ENCODE data around the gene FBXL14. TPM values are rescaled to one million over a fixed set of nuclear protein-coding genes. Genes with fewer than 3 reads are reported as not detected.

The FBXL14 gene
- total and polyA plus RNA-seq, 4 donors, result 4.4 to 23.0 (median 13.1) TPM

DNA sequence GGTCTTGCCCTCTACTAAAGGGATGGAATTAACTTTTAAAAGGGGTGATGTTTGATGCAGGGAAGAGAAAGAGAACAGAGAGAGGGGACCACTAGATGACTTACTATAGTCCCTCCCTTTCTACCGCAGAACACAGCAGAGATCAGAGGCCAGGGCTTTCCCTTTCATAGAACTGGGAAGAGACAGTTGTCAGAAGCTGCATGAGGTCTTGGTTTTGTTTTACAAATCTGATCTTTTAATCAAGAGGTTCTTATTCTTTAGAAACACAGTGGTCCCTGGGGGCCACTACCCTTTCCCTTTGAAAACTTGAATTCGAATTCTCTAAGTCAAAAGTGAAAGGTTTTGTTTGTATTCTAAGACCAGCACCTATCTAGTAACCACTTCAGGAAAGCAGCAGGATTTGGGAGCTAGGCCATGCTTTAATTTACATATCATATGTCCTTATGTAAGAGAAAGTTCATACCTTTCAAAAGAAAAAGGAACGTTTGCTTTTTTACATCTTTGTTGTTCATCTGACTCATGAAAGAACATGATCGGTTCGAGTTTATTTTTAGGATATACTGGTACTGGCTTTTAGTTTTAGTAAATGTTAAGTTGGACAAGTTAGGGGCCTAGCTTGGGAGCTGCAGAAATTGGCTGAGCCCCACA lies 6.3 kb downstream of the FBXL14 start:
- WGBS, 2 donors, result 53 to 62% methylated on average over 5 of the region's 5 CpGs
- peaks cover 6 to 38% (median 23%) of the 10 kb centered on the region in 5 donors for H3K4me1 ChIP-seq (ENCODE audit: control insufficient read depth in 5 of 5, insufficient read depth in 5 of 5, low read length in 5 of 5)

DNA sequence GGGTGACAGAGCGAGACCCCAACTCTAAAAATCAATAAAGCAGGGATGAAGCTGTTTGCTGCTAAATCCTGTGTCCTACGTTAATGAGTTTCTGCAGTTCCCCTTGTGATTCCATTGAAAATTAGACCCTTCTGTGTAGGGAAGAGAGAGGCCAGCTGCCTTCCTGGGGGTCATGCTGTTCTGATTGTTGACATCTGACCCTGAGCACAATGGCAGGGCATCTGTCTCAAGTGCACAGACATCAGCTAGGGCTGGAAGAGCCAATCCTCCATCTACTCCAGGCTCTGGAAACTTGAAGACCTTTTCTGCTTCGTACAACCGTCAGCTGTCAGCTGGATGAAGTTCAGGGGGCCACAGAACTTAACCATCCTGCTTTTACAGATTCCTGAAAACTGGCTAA lies 10.1 kb downstream of the FBXL14 start:
- Histone ChIP-seq H3K36me3 (ENCODE audit: control insufficient read depth in 4 of 4, insufficient read depth in 4 of 4, low read length in 4 of 4) (peaks cover 0 to 6% (median under 1%) of the 10 kb centered on the region in 4 donors), H3K4me3 (no peak overlapping the region), H3K9me3 (ENCODE audit: control insufficient read depth in 4 of 4, insufficient read depth in 3 of 4, low read length in 3 of 4) (no peaks in the 10 kb centered on the region), H3K27ac (ENCODE audit: low read depth in 1 of 2, low read length in 1 of 2) (no peak overlapping the region), H3K9ac (ENCODE audit: insufficient read depth in 1 of 2, low read length in 2 of 2) (no peak overlapping the region), H3K4me1 (ENCODE audit: control insufficient read depth in 5 of 5, insufficient read depth in 5 of 5, low read length in 5 of 5) (peaks cover 0 to 13% (median 5%) of the 10 kb centered on the region in 5 donors), H3K27me3 (ENCODE audit: control insufficient read depth in 3 of 3, insufficient read depth in 3 of 3, low read length in 2 of 3) (no peaks in the 10 kb centered on the region)
- ATAC-seq (ENCODE audit: insufficient read depth, low FRiP score), result no peak
- WGBS, 2 donors, result 89 to 94% methylated on average over 4 of the region's 4 CpGs
- DNase-seq, result no peak
- TF ChIP-seq, protein P1, sequence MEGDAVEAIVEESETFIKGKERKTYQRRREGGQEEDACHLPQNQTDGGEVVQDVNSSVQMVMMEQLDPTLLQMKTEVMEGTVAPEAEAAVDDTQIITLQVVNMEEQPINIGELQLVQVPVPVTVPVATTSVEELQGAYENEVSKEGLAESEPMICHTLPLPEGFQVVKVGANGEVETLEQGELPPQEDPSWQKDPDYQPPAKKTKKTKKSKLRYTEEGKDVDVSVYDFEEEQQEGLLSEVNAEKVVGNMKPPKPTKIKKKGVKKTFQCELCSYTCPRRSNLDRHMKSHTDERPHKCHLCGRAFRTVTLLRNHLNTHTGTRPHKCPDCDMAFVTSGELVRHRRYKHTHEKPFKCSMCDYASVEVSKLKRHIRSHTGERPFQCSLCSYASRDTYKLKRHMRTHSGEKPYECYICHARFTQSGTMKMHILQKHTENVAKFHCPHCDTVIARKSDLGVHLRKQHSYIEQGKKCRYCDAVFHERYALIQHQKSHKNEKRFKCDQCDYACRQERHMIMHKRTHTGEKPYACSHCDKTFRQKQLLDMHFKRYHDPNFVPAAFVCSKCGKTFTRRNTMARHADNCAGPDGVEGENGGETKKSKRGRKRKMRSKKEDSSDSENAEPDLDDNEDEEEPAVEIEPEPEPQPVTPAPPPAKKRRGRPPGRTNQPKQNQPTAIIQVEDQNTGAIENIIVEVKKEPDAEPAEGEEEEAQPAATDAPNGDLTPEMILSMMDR (IDR thresholded peaks at IDR 0.05; ENCODE audit: control extremely low read depth, extremely low read depth), result no peak

More for the DNA sequence above, 6.3 kb downstream of the FBXL14 start:
- H3K9me3 ChIP-seq (ENCODE audit: control insufficient read depth in 4 of 4, insufficient read depth in 3 of 4, low read length in 3 of 4), result no peaks in the 10 kb centered on the region
- H3K9ac ChIP-seq (ENCODE audit: insufficient read depth in 1 of 2, low read length in 2 of 2), result peak overlapping the region in 1 of 2 donors; percentile 53
- DNase-seq, result no peak
- no peak overlapping the region for H3K4me3 ChIP-seq
- no peak for ATAC-seq (ENCODE audit: insufficient read depth, low FRiP score)
- H3K27ac ChIP-seq (ENCODE audit: low read depth in 1 of 2, low read length in 1 of 2), result no peak overlapping the region
- no peaks in the 10 kb centered on the region for H3K27me3 ChIP-seq (ENCODE audit: control insufficient read depth in 3 of 3, insufficient read depth in 3 of 3, low read length in 2 of 3)
- H3K36me3 ChIP-seq (ENCODE audit: control insufficient read depth in 4 of 4, insufficient read depth in 4 of 4, low read length in 4 of 4), result peaks cover 0 to 6% (median 3%) of the 10 kb centered on the region in 4 donors
- TF ChIP-seq, protein P1 (IDR thresholded peaks at IDR 0.05; ENCODE audit: control extremely low read depth, extremely low read depth), result no peak

DNA sequence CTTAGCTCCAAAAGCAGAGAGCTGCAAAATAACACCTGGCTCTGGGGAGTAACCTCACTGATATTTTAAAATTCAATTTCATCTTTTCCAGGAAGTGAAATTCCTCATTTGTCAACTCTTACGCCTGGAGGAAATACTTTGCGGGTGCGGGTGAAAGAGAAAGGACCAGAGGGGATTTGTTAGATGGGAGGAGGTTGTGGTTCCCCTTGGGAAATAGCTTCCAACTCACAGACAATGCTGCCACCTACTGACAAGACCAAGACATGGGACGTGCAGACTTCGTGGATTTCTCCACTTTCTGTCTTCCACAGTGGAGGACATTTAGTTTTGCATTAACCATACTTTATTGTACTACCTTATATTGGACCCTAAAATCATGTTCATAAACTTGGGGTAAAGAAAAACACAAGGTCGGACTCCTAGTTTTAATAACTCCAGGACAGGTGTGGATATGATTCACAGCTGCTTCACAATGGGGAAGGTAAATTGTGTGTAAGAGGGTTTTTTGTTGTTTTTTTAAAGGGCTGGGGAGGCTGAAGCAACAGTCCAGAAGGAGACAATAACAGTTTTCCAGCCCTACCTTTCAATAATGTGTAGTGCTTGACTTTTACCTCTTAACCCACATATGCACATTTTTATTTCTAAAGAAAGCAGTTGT lies 10.8 kb downstream of the FBXL14 start:
- Histone ChIP-seq H3K27me3 (ENCODE audit: control insufficient read depth in 3 of 3, insufficient read depth in 3 of 3, low read length in 2 of 3) (no peaks in the 10 kb centered on the region), H3K4me1 (ENCODE audit: control insufficient read depth in 5 of 5, insufficient read depth in 5 of 5, low read length in 5 of 5) (peaks cover 0 to 10% (median 4%) of the 10 kb centered on the region in 5 donors), H3K4me3 (no peak overlapping the region), H3K36me3 (ENCODE audit: control insufficient read depth in 4 of 4, insufficient read depth in 4 of 4, low read length in 4 of 4) (peaks cover 0 to 6% (median under 1%) of the 10 kb centered on the region in 4 donors), H3K27ac (ENCODE audit: low read depth in 1 of 2, low read length in 1 of 2) (no peak overlapping the region), H3K9ac (ENCODE audit: insufficient read depth in 1 of 2, low read length in 2 of 2) (no peak overlapping the region), H3K9me3 (ENCODE audit: control insufficient read depth in 4 of 4, insufficient read depth in 3 of 4, low read length in 3 of 4) (no peaks in the 10 kb centered on the region)
- TF ChIP-seq, protein P1 (IDR thresholded peaks at IDR 0.05; ENCODE audit: control extremely low read depth, extremely low read depth), result peak; percentile 87
- peak; percentile 83 to 94 (median 89) for DNase-seq
- ATAC-seq (ENCODE audit: insufficient read depth, low FRiP score), result peak; percentile 81
- WGBS, 2 donors, result 3 to 4% methylated on average over 6 of the region's 6 CpGs
